AG10803 (cell line): Measurements from ENCODE around the gene TOMT.

Experiments used
- DNase-seq: peaks from one replicate; pipeline ENCODE4 v3.0.0; 2010; ENCODE audit warnings: low read depth
- H3K4me3 ChIP-seq: 2 replicates; pipeline ENCODE4 v1.5.1; 2011; ENCODE audit warnings: mild to moderate bottlenecking, low read length, control low read depth
- CTCF ChIP-seq: conservative IDR thresholded peaks from 2 replicates; pipeline ENCODE4 v1.5.1; 2011; ENCODE audit warnings: mild to moderate bottlenecking, low read length, control low read depth, inconsistent platforms

TOMT gene

GRCh38 chr11:72080326-72081183 is 25.2 kb upstream of the TOMT start, which contains the start of the genes LRRC51 and NUMA1:
Gene LRRC51, plus strand, starts transcription at chr11:72080850. Its CDS starts 8,234 bp downstream, at chr11:72089084.
Gene NUMA1, minus strand, starts transcription at chr11:72080542. Its CDS starts 44,599 bp downstream, at chr11:72035943.
- H3K4me3 ChIP-seq, result peak within 1 kb of the TSS; percentile 82
- peak; percentile 100 for DNase-seq
- no peak for TF ChIP-seq CTCF

DNA sequence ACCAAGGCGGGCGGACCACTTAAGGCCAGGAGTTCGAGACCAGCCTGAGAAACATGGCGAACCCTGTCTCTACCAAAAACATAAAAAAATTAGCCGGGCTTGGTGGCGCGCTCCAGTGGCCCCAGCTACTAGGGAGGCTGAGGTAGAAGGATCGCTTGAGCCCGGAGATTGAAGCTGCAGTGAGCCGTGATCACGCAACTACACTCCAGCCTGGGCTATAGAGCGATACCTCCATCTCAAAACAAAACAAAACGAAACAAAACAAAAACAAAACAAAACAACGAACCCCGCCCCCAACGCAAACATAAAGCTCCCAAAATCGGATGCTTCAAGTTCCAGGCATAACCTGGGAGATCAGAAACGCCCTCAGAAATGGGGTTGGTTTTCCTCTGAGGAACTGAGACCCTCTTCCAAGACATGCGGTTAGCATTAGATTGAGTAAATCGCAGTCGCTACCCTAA is 24.5 kb upstream of the TOMT start:
- peak overlapping the region; percentile 82 for H3K4me3 ChIP-seq
- no peak for TF ChIP-seq CTCF
- DNase-seq, result no peak

GRCh38 chr11:72081821-72082453 is 23.8 kb upstream of the TOMT start:
- H3K4me3 ChIP-seq, result no peak overlapping the region
- DNase-seq, result no peak
- no peak for TF ChIP-seq CTCF

GRCh38 chr11:72083414-72083813 is 22.3 kb upstream of the TOMT start:
- H3K4me3 ChIP-seq, result no peak overlapping the region
- TF ChIP-seq CTCF, result no peak
- no peak for DNase-seq

- DNase-seq, result no peak
- TF ChIP-seq CTCF, result no peak
- no peak overlapping the region for H3K4me3 ChIP-seq
These were observed 21.6 kb upstream of the TOMT start for GRCh38 chr11:72084076-72084475.

GRCh38 chr11:72084965-72085364 is 20.8 kb upstream of the TOMT start:
- H3K4me3 ChIP-seq, result no peak overlapping the region
- no peak for TF ChIP-seq CTCF
- DNase-seq, result no peak
